Amniotic stem cell (primary cell): ENCODE data around the gene RPRD1B.
A peak's percentile ranks its signal among the peaks of the same experiment; 100 is the strongest.
"Not testable (repeated sequence)": the region's sequence is repeated elsewhere in the genome, so short reads cannot be mapped to it uniquely, and the experiment has no call there.

Experiments used
- DNase-seq: peaks from one replicate; lab custom pipeline; 2025; lab: John Stamatoyannopoulos, UW

RPRD1B gene

DNA sequence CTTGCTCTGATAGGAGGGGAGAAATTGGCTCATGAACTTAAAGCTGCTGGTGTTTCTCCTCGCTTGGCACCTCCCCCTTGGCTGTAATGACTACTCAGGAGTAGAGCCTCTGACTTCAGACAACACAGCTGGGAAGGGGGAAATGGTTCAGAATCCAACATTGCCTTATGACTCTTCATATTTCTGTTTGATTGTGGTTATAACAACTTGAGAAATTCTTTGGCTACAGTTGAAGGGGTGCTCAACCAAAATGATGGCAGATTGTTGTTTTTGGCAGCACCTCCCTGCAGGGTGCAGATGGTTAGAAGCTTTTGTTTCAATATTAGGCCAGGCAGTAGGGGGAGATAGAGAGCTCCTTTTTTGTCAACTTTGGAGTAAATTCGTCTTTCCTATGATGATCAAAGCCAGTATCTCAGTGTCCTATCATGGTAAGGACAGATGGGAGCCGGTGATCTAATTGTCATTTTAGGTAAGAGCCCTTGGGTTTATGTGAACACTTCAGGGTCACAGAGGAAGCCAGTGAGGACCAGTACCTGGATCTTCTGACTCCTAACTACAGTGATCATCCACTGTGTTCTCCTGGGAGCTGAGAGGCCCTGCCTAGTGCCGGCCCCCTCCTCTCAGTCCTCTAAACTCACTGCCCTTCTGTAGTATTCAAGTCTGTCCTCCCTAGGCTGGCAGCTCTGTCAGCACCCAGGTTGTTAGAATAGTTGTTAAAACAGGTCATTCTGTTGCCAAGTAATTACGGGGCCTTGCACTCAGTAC, 39.9 kb downstream of the RPRD1B start:
- DNase-seq: peak; percentile 65

DNA sequence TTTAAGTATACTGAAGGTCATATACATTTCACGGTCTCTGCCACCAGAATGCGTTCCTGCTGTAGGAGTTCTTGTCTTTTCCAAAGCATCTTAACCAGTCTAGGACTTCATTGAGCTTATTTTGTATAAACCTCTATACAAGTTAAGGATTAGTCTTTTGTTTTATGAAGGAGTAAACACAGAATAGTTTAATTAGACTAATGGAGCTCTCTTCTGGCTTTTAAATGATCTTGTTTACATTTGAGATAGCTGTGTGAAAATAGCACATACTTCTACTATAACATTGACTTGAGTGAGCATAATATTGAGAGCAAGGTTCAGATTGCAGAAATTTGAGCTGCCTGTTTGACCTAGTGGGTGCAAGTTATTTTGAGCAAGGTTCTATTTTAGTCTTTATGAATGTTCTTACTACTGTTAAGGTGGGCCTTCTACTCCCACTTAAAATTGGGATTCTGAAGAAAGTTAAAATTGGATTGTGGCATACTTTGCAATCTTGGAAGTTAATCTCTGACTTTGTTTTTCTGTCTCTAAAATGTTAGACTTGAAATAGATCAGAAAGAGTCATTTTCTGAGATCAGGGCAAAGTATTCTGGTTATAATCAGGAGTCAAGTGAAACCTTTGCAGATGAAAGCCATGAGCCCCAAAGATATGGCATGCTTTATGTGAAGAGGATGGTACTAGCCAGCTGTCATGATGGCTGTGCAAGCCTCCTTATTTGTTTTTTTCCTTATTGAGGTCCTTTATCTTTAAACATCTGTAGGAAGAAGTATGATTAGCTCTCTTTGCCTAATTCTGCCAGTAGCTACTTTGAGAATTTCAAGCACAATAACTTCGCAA, 41.8 kb downstream of the RPRD1B start:
- DNase-seq: no peak

DNA sequence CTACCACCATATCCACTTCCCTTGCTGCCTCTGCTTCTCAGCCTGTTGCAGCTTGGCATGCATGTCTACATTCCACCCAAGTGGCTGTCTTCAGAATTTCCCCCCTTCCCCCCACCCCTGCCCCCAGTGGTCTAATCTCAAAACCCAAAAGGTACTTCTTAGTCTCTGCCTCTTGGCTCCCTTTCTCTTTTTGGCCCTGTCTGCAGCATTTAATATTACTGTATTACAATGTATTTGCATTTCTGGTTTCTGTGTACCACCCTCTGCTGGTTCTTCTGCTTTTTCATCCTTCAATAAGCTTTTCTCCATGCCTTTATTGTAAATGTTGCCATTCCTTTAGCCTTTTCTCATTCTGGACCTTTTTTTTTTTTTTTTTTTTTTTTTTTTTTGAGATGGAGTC, 43.0 kb downstream of the RPRD1B start:
- DNase-seq: no peak

DNA sequence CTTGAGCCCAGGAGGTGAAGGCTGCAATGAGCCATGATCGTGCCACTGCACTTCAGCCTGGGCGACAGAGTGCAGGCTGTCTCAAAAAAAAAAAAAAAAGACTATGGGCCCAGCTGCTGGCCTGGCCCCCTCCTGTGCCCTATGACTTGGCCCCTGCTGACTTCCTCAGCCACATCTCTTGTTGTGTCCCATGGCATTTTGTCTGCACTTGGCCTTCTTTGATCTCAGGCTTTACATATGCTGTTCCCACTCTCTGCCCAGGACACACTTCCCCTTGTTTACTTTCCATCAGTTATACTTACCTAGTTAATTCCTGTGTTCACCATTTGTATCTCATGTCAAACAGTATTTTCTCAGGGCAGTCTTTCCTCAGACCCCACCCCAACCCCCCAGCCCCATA, 44.5 kb downstream of the RPRD1B start:
- no peak for DNase-seq

DNA sequence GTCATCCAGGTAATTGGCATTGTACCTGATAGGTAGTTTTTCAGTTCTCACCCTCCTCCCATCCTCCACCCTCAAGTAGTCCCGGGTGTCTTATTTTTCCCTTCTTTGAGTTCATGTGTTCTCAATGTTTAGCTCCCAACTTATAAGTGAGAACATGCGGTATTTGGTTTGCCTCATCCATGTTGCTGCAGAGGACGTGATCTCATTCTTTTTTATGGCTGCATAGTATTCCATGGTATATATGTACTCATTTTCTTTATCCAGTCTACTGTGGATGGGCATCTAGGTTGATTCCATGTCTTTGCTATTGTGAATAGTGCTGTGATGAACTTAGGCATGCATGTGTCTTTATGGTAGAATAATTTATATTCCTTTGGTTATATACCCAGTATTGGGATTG, 45.8 kb downstream of the RPRD1B start:
- DNase-seq: no peak

DNA sequence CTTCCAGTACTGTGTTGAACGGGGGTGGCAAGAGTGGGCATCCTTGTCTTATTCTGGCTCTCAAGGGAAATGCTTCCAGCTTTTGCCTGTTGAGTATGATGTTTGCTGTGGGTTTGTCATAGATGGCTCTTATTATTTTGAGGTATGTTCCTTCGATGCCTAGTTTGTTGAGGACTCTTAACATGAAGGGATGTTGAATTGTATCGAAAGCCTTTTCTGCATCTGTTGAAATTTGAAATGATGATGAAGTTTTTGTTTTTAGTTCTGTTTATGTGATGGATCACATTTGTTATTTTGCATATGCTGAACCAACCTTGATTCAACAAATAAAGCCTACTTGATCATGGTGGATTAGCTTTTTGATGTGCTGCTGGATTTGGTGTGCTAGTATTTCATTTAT, 48.0 kb downstream of the RPRD1B start:
- DNase-seq: no peak

DNA sequence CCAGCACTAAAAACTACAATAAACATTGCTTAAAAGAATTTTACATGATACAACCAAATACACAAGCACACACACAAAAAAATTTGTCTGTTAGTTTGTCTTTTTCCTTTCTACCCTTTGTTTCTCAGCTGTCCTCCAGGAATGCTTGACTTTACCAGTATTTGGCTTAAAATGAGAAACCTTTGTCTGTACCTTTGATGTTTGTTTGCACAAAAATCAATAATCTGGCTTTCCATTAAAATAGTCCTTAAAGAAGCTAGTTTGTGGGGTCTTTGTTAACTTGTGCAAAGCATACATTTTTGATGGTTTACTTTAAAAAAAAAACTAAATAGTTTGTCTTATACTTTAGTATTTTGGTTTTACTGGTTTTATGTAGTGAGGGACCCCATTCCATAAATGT, 49.3 kb downstream of the RPRD1B start:
- no peak for DNase-seq

DNA sequence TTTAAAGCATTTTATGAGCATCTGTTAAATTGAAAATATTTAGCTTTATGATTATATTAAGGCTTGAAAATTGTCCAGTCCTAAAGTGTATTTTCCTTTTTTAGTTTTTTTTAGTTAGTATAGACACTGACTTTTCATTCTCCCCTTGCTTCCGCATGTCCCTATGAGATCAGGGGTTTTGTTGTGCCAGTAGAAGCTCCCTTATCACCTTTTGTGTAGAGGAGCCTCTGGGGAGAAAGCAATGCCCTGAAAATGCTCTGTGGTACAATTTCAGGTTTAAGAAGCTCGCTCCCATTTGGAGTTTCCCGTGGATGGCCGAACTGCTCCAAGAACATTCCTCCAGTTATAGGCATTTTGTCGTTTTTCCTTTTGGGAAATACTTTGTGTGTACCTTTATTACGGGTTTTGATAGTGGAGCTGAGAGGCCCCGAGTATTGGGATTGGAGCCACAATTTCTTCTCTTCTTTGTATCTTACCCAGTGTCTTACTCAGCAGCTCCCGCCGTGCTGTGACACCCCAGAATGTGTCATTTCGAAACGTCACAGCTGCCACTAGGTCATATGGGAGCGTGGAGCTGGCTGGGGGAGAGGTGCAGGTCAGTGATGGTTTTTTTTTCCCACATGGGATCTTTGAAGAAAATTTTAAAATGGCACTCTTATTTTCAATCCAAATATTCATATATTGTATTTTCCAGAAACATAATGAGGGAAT, 49.9 kb downstream of the RPRD1B start:
- no peak for DNase-seq

DNA sequence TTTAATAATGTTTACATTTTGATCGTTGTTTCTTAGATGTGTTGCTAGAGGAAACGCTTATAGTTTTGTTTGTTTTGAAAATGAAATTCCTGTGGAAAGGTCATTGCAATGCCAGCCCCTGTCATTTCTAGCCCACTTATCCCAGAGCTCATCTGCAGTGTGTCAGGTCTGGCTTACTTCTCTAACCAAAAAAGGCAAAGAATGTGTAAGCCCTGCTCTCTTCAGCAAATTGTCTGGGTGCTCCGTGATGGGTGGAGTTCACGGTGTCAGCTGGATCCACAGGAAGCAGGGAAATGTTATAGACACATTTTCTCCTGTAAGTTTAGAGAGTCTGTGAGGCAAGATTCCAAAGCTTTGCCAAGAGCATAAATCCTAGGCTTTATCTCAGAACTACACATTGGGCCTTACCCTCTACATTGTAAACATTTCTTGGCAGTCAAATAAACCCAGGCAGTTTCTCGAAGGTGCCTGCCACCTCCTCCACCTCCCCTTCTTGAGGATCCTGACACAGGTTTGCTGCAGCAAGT, 50.9 kb downstream of the RPRD1B start:
- peak; percentile 63 for DNase-seq

DNA sequence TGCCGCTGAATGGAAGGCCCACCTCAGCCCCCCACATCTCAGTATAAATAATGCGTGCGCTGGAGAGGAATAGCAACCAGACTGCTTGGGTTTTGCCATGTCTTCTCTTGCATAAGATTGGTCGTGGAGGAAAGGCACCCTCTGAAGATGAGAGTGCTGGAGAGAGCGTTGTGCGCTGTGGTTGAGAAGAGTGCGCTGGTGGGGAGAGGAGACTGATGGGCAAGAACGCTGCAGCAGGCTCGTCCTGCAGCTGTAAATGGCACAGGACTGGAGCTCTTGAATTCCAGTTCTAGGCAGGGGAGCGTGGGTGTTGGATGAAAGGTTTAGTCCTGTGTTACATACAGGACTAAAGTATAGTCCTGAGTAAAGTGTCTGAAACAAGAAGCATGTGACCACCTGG, 51.5 kb downstream of the RPRD1B start:
- DNase-seq: no peak

DNA sequence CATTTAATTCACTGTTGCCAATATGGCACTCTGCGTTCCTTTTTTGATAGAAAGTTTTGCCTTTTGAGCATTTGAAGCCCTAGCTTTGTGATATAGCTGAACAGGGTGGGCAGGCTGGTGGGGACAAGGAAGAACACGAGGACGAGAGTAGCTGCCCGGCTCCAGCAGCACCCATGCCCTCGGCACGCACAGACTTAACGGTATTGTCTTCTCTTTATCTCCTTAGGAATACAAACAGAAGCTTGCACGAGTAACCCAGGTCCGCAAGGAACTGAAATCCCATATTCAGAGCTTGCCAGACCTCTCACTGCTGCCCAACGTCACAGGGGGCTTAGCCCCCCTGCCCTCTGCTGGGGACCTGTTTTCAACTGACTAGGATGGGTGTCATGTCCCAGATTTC, 56.0 kb downstream of the RPRD1B start:
- DNase-seq: no peak

DNA sequence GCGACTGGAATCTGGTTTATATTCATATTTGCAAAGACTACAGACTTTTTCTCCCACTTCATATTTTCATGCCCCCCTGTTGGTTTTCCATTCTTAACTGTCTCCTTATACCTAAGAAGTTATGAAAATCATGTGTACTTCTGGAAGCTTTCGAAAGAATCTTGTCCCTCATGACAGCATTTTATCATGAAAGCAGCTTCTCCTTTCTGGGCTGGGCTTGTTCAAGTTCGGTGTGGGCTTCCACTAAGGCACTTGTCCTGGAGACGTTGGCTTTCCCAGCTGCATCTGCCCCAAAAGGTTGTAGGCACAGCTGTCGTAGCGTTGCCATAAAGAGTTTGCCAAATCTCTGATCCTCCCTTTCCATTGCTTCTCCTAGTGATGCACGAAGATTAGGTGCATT, 56.5 kb downstream of the RPRD1B start:
- DNase-seq: no peak

DNA sequence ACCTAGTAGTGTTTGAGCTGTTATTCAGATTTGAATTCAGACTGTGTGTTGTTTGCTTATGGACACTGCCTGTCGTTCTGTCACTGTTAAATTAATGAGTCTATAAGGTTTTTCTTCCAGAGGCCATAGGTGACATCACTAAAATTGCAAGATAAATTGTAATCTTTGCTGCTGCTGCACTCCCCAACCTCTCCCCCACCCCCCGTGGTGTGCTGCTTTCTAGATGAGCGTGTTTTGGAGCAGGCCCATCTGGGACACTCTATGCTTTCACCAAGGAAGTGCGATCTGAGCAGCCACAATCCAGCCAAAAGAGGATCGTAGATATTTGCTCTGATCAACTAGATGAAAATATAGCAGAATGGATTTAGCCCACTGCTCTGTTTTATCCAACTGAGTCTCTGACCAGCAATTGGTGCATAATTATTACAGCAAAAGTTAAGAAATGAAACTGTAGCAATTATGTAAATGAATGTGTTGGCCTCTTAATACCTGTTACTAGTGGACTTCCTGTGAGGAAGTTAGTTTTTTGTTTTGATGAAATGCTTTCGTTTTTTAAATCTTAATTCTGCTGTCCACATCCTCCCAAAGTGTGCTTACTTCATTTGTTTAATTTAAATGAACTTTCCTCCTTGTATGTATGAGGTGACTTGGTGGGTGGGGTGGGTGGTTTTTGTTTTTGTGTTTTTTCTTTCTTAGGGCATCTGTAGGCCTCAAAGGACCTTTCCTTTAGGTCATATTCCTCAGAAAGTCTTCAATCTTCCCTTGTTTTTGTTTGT, 58.1 kb downstream of the RPRD1B start:
- DNase-seq: no peak

DNA sequence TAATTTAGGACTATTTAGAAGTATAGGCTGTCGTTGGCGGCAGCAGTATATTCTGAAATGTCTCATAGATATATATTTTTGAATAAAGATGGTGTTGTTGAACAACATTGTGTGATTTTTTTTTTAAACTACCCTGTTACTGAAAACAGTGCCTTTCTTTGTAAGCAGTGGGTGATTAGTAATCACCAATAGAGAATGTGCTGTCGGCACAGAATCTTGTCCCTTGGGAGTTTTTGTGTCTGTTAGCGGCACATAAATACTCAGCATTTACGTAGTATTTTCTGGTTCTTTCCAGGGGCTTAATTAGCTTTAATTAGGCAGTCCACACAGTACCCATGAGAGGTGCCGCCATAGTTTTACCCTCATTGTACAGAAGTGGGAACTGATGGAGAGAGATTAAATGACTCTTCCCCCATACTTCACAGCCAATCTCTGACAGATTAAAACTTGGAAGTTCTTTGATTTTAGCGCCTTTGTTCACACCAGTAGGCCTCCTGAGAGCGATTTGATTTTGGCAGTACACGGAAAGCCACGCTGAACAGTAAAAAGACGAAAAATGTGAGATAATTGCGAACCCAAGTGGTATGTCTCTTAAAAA, 58.8 kb downstream of the RPRD1B start:
- no peak for DNase-seq

DNA sequence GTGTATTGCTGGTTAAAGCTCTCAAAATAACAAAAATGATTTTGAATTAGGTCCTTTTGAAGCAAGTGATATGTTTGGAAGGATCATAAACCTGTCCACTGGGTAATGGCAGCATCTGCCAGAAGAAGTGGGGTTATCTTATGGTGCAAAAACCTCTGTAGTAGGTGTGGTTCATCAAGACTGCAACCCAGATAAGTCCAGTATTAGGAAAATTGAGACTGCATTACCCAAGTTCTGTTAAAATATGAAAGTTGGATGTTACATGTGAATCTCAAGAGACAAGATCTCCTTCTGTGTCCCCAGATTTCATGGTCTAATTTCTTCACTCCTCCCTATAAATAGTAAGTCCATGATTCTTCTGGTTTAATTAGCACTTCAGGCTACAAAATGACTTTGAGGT, 59.4 kb downstream of the RPRD1B start:
- DNase-seq: no peak

DNA sequence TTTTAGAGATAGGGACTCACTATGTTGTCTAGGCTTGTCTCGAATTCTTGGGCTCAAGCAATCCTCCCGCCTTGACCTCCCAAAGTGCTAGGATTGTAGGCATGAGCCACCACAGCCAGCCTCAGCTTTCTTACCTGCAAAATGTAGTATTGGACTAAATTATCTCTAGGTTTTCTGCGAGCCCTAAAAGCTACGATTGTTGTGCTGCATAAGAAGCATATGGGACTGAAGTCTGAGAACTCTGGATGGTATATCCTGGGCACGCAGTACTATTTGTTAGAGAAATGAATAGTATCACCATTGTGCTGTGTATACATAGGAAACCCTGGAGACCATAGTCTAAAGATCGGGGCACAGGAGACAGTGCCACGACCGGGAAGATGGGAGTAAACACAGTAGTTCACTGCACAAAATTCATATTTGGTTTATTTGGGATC, 60.1 kb downstream of the RPRD1B start:
- no peak for DNase-seq

DNA sequence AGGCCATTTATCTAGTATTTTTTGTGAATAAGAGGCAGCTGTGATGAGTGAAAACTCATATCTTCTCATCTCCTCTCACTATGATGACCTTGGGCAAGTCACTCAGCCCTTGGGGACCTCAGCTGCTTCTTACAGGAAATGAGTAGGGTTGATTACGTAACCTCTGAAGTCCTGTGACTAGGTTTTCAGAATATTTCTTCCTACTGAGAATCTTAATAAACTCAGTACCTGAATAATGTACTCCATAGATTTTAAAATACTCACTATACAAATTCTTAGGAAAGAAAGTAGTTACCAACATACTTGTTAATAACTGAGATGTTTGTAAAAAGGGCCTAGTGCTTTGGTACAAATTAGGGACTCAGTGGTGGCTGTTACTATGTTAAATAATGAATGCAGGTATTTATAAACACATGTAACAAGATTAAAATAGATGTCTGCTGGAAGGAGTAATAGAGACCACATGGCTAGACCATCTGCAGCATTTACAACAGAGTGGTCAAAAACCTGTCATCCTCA, 60.9 kb downstream of the RPRD1B start:
- DNase-seq: peak; percentile 19

DNA sequence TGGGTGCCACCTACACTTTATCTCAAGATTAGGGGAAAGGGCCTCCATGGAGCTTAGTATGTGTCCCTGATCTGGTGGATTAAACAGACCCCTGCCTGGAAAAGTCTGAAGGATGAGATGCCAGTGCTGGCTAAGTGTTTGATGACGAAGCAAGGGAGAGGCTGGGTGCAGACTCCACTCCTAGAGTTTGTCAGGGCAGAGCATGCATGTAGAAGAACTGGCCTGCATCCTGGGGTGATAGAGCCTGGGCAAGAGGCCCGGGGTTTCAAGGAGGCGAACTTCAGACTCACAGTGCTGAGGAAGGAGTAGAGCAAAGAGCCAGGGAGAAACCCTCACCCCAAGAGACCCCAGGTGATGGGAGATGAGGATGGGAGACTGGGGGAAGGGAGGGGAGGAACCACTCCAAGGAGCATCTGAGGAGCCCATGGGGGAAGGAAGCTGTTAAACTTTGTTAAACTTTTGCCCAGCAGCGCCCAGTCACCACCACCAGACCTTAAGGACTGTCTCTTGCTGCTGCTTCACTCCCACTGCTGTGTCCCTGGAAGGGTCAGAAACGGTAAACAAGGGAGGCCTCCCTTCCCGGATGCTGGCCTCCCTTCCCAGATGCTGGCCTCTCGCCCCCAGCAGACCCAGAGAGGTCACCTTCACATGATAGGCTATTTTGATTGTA, 61.6 kb downstream of the RPRD1B start:
- DNase-seq: no peak

DNA sequence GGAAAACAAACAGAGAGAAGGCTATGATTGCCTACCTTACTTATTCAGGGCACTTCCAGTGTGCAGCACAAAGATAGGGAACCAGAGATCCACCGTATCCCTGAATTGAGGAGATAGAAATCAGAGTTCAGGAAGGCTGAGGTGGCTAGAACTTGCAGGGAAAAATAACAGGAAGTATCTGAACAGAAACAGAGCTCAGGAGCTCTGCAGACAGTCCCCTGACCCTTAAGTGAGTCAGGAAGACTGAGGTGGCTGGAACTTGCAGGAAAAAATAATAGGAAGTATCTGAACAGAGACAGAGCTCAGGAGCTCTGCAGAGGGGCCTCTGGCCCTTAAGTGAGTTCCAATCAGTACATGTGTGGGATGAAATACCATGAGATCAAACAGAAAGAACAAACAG, 65.4 kb downstream of the RPRD1B start:
- no peak for DNase-seq

DNA sequence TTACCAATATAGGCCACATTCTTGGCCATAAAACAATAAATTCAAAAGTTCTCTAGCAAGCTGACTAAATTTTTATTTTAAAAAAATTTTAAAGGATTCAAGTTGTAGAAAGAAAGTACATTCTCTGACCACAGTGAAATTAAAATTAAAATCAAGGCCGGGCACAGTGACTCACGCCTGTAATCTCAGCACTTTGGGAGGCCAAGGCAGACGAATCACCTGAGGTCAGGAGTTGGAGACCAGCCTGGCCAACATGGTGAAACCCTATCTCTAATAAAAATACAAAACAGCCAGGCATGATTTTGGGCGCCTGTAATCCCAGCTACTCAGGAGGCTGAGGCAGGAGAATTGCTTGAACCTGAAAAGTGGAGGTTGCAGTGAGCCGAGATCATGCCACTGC, 68.7 kb downstream of the RPRD1B start:
- DNase-seq: not testable (repeated sequence)

DNA sequence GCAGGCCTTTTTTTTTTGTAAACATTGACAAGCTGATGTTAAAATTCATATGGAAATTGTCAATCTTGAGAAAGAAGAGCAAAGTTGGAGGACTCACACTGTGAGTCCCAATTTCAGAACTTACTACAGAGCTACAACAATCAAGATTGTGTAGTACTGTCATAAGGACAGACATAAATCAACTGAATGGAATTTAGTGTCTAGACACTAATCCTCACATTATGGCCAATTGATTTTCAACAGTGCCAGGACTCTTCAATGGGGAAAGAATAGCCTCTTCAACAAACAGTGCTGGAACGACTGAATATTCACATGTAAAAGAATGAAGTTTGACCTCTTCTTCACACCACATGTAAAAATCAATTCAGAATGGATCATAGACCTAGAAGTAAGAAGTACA, 70.7 kb downstream of the RPRD1B start:
- DNase-seq: no peak
